GM19035 (cell line): ENCODE measurements around the gene ST3GAL3.

Source experiments
- ATAC-seq: cut with Tn5 transposase; IDR thresholded peaks from one replicate; pipeline ENCODE4 v1.9.1; 2021; ENCODE audit not compliant: unreplicated experiment

The ST3GAL3 gene

GRCh38 chr1:43977376-43978263 lies 270.3 kb downstream of the ST3GAL3 start:
- ATAC-seq: no peak

- ATAC-seq: no peak
These were observed 270.9 kb downstream of the ST3GAL3 start for GRCh38 chr1:43978264-43978550.

GRCh38 chr1:43978551-43979260 lies 271.4 kb downstream of the ST3GAL3 start, which contains the start of gene B4GALT2:
Gene B4GALT2 (plus strand): TSS chr1:43979210. CDS start chr1:43981161, 1,951 bp downstream.
- ATAC-seq: no peak

- no peak for ATAC-seq
These were observed 271.9 kb downstream of the ST3GAL3 start for GRCh38 chr1:43979261-43979527.

- ATAC-seq: no peak
These were observed 272.4 kb downstream of the ST3GAL3 start for GRCh38 chr1:43979528-43980254.

GRCh38 chr1:43980255-43981134 lies 273.2 kb downstream of the ST3GAL3 start:
- no peak for ATAC-seq
